GM12878 (cell line): ENCODE results near the gene BCL11A. TPM values are rescaled to one million over a fixed set of nuclear protein-coding genes. Genes with fewer than 3 reads are reported as not detected.

ENCODE experiments used
- ATAC-seq: fragments of 200-7000 bp; cut with Tn5 transposase; 3 replicates; pipeline ENCODE4 v1.9.1; 2020; ENCODE audit warnings: mild to moderate bottlenecking, moderate library complexity
- BruUV-seq: library from RNA; stranded (reverse); fragments of 400-500 nt; replicated peaks from 2 replicates; lab custom pipeline; 2021; lab: Mats Ljungman, UMichigan
- CTCF ChIA-PET: fragments of 300-600 bp; sonication (Branson Sonifier 250); formaldehyde crosslinking; extraction: SDS; loops from one replicate; lab custom pipeline; 2021; ENCODE audit warnings: inconsistent platforms; lab: Yijun Ruan, JAX
- POLR2A ChIA-PET: fragments of 350-600 bp; formaldehyde crosslinking; extraction: SDS; loops from one replicate; lab custom pipeline; 2021; ENCODE audit warnings: inconsistent platforms; lab: Charles Lee
- RAD21 ChIA-PET: fragments of 300-600 bp; sonication (Branson Sonifier 250); formaldehyde crosslinking; loops from one replicate; lab custom pipeline; 2023; ENCODE audit warnings: antibody characterized with exemption; ENCODE audit not compliant: unreplicated experiment; lab: Charles Lee
- SMC1A ChIA-PET: fragments of 300-600 bp; sonication (Branson Sonifier 250); formaldehyde crosslinking; loops from one replicate; lab custom pipeline; 2023; ENCODE audit not compliant: unreplicated experiment, uncharacterized antibody; lab: Charles Lee
- DNase-seq: peaks from one replicate; pipeline ENCODE4 v3.0.0-alpha.2; 2011; ENCODE audit warnings: low read depth, low spot score
- FAIRE-seq: peaks from 3 replicates; lab custom pipeline; 2011; peaks lifted over from hg19 to GRCh38; lab: Jason Lieb, UNC
- H2AFZ ChIP-seq: 2 replicates; pipeline ENCODE4 v1.6.0; 2011; ENCODE audit warnings: low read depth, low read length, control low read depth; ENCODE audit not compliant: control insufficient read depth
- H3K27ac ChIP-seq: 2 replicates; pipeline ENCODE4 v1.5.1; 2011; ENCODE audit warnings: control low read depth; ENCODE audit not compliant: control insufficient read depth, insufficient read depth
- H3K27me3 ChIP-seq, 2 experiments: replicated peaks in 1 of 2; 2 replicates each; pipeline versions ENCODE4 v1.6.0 to v1.6.1; 2011; ENCODE audit warnings: low read length in 1 of 2; ENCODE audit not compliant: control insufficient read depth in 2 of 2, insufficient read depth in 2 of 2
- H3K36me3 ChIP-seq, 2 experiments: 2 replicates each; pipeline ENCODE4 v1.5.1; 2011; ENCODE audit warnings: low read length in 1 of 2; ENCODE audit not compliant: control insufficient read depth in 2 of 2, insufficient read depth in 2 of 2
- H3K4me1 ChIP-seq: 2 replicates; pipeline ENCODE4 v1.6.1; 2011; ENCODE audit warnings: mild to moderate bottlenecking, low read length, moderate library complexity, mixed read lengths; ENCODE audit not compliant: control insufficient read depth, insufficient read depth
- H3K4me2 ChIP-seq: 2 replicates; pipeline ENCODE4 v1.6.0; 2011; ENCODE audit warnings: control low read depth; ENCODE audit not compliant: control insufficient read depth, insufficient read depth
- H3K4me3 ChIP-seq: fragments of 200-600 bp; sonication (generic); 2 replicates; pipeline ENCODE4 v1.5.1; 2016
- H3K79me2 ChIP-seq: 2 replicates; pipeline ENCODE4 v1.6.0; 2011; ENCODE audit warnings: low read length; ENCODE audit not compliant: control insufficient read depth, insufficient read depth
- H3K9ac ChIP-seq: 2 replicates; pipeline ENCODE4 v1.8.0; 2011; ENCODE audit warnings: low read length, control low read depth, mixed read lengths; ENCODE audit not compliant: control insufficient read depth, insufficient read depth
- H3K9me3 ChIP-seq: replicated peaks from 3 replicates; pipeline ENCODE4 v1.5.1; 2011; ENCODE audit warnings: mild to moderate bottlenecking, low read length; ENCODE audit not compliant: control insufficient read depth, insufficient read depth
- H4K20me1 ChIP-seq: 2 replicates; pipeline ENCODE4 v1.6.0; 2011; ENCODE audit not compliant: control insufficient read depth, insufficient read depth
- DPF2 ChIP-seq: fragments of 450-650 bp; IDR thresholded peaks from 2 replicates; pipeline ENCODE4 v1.6.1; 2017; ENCODE audit warnings: mild to moderate bottlenecking
- EZH2 ChIP-seq: IDR thresholded peaks from 2 replicates; pipeline ENCODE4 v1.6.1; 2012; ENCODE audit warnings: low read depth, mild to moderate bottlenecking, control low read depth, inconsistent platforms, low read length, borderline replicate concordance; ENCODE audit not compliant: control insufficient read depth
- JUNB ChIP-seq: IDR thresholded peaks from 2 replicates; pipeline ENCODE4 v1.6.1; 2016; ENCODE audit warnings: antibody characterized with exemption, mild to moderate bottlenecking
- NR2C1 ChIP-seq: fragments of 450-650 bp; IDR thresholded peaks from 2 replicates; pipeline ENCODE4 v1.6.1; 2017; ENCODE audit warnings: antibody characterized with exemption, mild to moderate bottlenecking, moderate library complexity
- WGBS: methylation state at CpG from one replicate; pipeline ENCODE4 v1.1.6; 2016; ENCODE audit warnings: low lambda C conversion rate; ENCODE audit not compliant: insufficient replicate concordance, insufficient coverage; ENCODE audit errors: missing lambda C conversion rate; 5-methylcytosine and 5-hydroxymethylcytosine counted together
- in situ Hi-C: fragments of 300-500 bp; cut with MboI; formaldehyde crosslinking; loops from 9 replicates; pipeline ENCODE4 v1.14.3; 2018; ENCODE audit warnings: mixed read lengths
- intact Hi-C: fragments of 100-400 bp; cut with micrococcal nuclease; formaldehyde crosslinking; loops from one replicate; pipeline ENCODE4 v1.14.2; 2022; ENCODE audit not compliant: unreplicated experiment
- polyA plus RNA-seq, 11 experiments: library from polyadenylated mRNA; depleted of rRNA in 4 of 11; unstranded in 6 of 11; stranded (reverse) in 5 of 11; fragments of >200 nt; fragmentation: Nextera tagmentation in 4 of 11; fragmentation: Illumina TruSeq in 1 of 11; extraction: Ambion mirVana in 4 of 11; extraction: Trizol in 1 of 11; gene quantifications; 1 replicate in 1 of 11; 2 replicates in 10 of 11; pipeline versions ENCODE4 v1.2.1 to v1.2.3, GENCODE V29; 2011 to 2016; ENCODE audit warnings: inconsistent platforms in 2 of 11, missing spikeins in 2 of 11, low read depth in 1 of 11
- total RNA-seq, 4 experiments: library from RNA; depleted of rRNA in 3 of 4; stranded (reverse); fragments of >200 nt in 3 of 4; fragmentation: Illumina TruSeq in 1 of 4; extraction: Trizol in 1 of 4; gene quantifications; 2 replicates each; pipeline versions ENCODE4 v1.2.1 to v1.2.3, GENCODE V29; 2013 to 2021
- TF ChIP-seq, protein P1 (sequence below): fragments of 450-650 bp; IDR thresholded peaks from 2 replicates; pipeline ENCODE4 v1.6.1; 2018; ENCODE audit warnings: borderline replicate concordance, mild to moderate bottlenecking; ENCODE audit not compliant: partially characterized antibody
- TF ChIP-seq, protein P2 (sequence below): IDR thresholded peaks from 2 replicates; pipeline ENCODE4 v1.6.1; 2012; ENCODE audit warnings: low read depth, low read length, improper control_type of control experiment

BCL11A gene
- total and polyA plus RNA-seq, 10 of the 15 experiments (the other 5 are each of a cell fraction or from before 2014, with no cell fraction given): 7.5 to 26.6 (median 11.1) TPM; not detected in 1

DNA sequence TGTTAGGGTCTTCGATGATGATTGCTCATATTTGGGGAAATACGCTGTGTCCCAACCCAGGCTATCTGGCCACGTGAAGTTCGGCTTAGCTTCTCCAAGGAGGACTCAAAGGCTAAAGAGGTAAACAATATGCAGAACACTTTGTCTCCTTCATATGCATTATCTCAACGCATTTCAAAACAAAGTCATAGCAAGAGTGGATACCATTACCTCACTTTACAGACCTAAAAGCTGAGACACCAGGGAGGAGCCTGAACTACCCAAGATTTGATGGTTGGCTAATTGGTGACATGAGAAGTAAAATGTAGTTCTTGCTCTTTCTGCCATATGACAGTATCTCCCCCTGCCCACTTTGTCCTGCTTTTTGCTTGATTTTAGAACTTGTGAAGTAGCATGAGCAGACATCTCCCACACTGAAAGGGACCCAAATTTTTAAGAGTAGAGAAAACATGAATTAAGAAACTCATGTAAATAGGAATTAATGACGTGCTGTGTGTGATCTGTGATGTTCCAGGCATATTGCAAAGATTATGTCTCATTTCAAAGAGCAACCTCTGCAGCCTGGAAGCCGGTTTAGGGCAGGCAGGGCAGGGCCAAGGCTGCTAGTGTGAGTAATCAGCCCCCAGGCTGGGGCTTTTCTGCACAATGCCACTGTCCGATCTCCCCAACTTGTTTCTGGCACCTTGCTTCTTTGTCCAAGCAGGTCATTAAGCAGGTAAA, 144.5 kb downstream of the BCL11A start:
- no peaks in the 10 kb centered on the region for H3K36me3 ChIP-seq
- no peaks in the 10 kb centered on the region for H3K9me3 ChIP-seq
- no TSS peak for BruUV-seq
- ChIA-PET RAD21 (no interaction called here), CTCF (no interaction called here)
- H3K4me3 ChIP-seq: no peak overlapping the region
- intact Hi-C loops: no loop called here
- peaks cover 32% of the 10 kb centered on the region for H3K4me1 ChIP-seq
- peak; percentile 22; the same call in 1 of the 2 replicates for TF ChIP-seq JUNB
- TF ChIP-seq, protein P1, sequence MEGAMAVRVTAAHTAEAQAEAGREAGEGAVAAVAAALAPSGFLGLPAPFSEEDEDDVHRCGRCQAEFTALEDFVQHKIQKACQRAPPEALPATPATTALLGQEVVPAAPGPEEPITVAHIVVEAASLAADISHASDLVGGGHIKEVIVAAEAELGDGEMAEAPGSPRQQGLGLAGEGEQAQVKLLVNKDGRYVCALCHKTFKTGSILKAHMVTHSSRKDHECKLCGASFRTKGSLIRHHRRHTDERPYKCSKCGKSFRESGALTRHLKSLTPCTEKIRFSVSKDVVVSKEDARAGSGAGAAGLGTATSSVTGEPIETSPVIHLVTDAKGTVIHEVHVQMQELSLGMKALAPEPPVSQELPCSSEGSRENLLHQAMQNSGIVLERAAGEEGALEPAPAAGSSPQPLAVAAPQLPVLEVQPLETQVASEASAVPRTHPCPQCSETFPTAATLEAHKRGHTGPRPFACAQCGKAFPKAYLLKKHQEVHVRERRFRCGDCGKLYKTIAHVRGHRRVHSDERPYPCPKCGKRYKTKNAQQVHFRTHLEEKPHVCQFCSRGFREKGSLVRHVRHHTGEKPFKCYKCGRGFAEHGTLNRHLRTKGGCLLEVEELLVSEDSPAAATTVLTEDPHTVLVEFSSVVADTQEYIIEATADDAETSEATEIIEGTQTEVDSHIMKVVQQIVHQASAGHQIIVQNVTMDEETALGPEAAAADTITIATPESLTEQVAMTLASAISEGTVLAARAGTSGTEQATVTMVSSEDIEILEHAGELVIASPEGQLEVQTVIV: no peak
- TF ChIP-seq EZH2: no peak
- no peak for TF ChIP-seq DPF2
- TF ChIP-seq NR2C1: no peak
- TF ChIP-seq, protein P2, sequence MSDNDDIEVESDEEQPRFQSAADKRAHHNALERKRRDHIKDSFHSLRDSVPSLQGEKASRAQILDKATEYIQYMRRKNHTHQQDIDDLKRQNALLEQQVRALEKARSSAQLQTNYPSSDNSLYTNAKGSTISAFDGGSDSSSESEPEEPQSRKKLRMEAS: no peak
- TF ChIP-seq, all 136 proteins: peak for 1
- in situ Hi-C loops: no loop called here
- no peaks in the 10 kb centered on the region for H3K79me2 ChIP-seq
- H3K27me3 ChIP-seq: no peaks in the 10 kb centered on the region; a peak in 1 of 4 replicates
- ATAC-seq (no peak), DNase-seq (no peak), FAIRE-seq (no peak)
- H3K9ac ChIP-seq: no peak overlapping the region
- H2AFZ ChIP-seq: no peak overlapping the region
- no peak overlapping the region for H3K27ac ChIP-seq
- no peak overlapping the region for H3K4me2 ChIP-seq
- WGBS: 71% methylated on average over 8 of the region's 8 CpGs
- H4K20me1 ChIP-seq: no peaks in the 10 kb centered on the region
- ChIA-PET SMC1A (interaction anchor here (0.5 kb wide), 1 partner anchor 1383 kb away, joined by 3 read pairs; no protein-coding TSS in a partner anchor), POLR2A (no interaction called here)
